ENCODE measurements around the gene PVALB.

- TF ChIP-seq CTCF (IDR thresholded peaks at IDR 0.05) (no peak), POLR2A (IDR thresholded peaks at IDR 0.05) (no peak)
Observed at GRCh38 chr22:36862251-36863242, 45.7 kb upstream of the PVALB start.

Measured in heart left ventricle (tissue), 13 donors.